ENCODE measurements around the gene SLC43A2. TPM values are rescaled to one million over a fixed set of nuclear protein-coding genes. Genes with fewer than 3 reads are reported as not detected.
A peak's percentile ranks its signal among the peaks of the same experiment; 100 is the strongest.

Gene SLC43A2
- total and polyA plus RNA-seq, 10 of the 15 experiments (the other 5 are each of a cell fraction or from before 2014, with no cell fraction given): 0.03 to 14.0 (median 5.3) TPM

- TF ChIP-seq RCOR1 (conservative IDR thresholded peaks at IDR 0.05; ENCODE audit: low read depth, low read length) (no peak), E4F1 (IDR thresholded peaks at IDR 0.05; ENCODE audit: borderline replicate concordance, partially characterized antibody) (no peak), FOS (IDR thresholded peaks at IDR 0.05; ENCODE audit: borderline replicate concordance, extremely low read depth, insufficient read length) (no peak), ZNF592 (IDR thresholded peaks at IDR 0.05) (no peak), BCL3 (IDR thresholded peaks at IDR 0.05; ENCODE audit: borderline replicate concordance, insufficient read depth, low read depth, low read length, poor library complexity, severe bottlenecking) (peak; percentile 67), MYC (IDR thresholded peaks at IDR 0.05; ENCODE audit: insufficient read depth, insufficient read length, insufficient replicate concordance, low read length, severe bottlenecking) (no peak), ZNF24 (IDR thresholded peaks at IDR 0.05) (no peak)
- no peak for FAIRE-seq
- no peak for ATAC-seq
- no peak overlapping the region for H2AFZ ChIP-seq (ENCODE audit: control insufficient read depth, low read depth, low read length)
- no peak overlapping the region for H3K9ac ChIP-seq (ENCODE audit: control insufficient read depth, insufficient read depth, low read length)
- 82% methylated on average over 20 of the region's 20 CpGs for WGBS (ENCODE audit: insufficient coverage, insufficient replicate concordance, low lambda C conversion rate, missing lambda C conversion rate)
- ChIA-PET SMC1A (ENCODE audit: uncharacterized antibody, unreplicated experiment) (interaction anchor here (0.9 kb wide), 1 partner anchor 35 kb away, joined by 3 read pairs; no protein-coding TSS in a partner anchor), CTCF (interaction anchor here (2.3 kb wide), 1 partner anchor 10 kb away, joined by 6 read pairs; no protein-coding TSS in a partner anchor), POLR2A (interaction anchor here (1.3 kb wide), 1 partner anchor 10 kb away, joined by 4 read pairs; no protein-coding TSS in a partner anchor), RAD21 (ENCODE audit: unreplicated experiment) (interaction anchor here (2.6 kb wide), 1 partner anchor 11 kb away, joined by 9 read pairs; the partner anchor contains the start of gene SLC43A2)
- in situ Hi-C loops (cut with MboI) (no loop called here), intact Hi-C loops (cut with micrococcal nuclease; ENCODE audit: unreplicated experiment) (no loop called here)
- H3K4me3 ChIP-seq: no peak overlapping the region
- H3K4me2 ChIP-seq (ENCODE audit: control insufficient read depth, insufficient read depth): no peak overlapping the region
- no peak for DNase-seq (ENCODE audit: low read depth, low spot score)
- no TSS peak for BruUV-seq (replicated peaks)
- no peaks in the 10 kb centered on the region for H3K79me2 ChIP-seq (ENCODE audit: control insufficient read depth, insufficient read depth, low read length)
- H4K20me1 ChIP-seq (ENCODE audit: control insufficient read depth, insufficient read depth): no peaks in the 10 kb centered on the region
- no peak overlapping the region for H3K27ac ChIP-seq (ENCODE audit: control insufficient read depth, insufficient read depth)
- no peaks in the 10 kb centered on the region for H3K9me3 ChIP-seq (replicated peaks; ENCODE audit: control insufficient read depth, insufficient read depth, low read length)
- no peaks in the 10 kb centered on the region for H3K36me3 ChIP-seq (ENCODE audit: control insufficient read depth in 2 of 2, insufficient read depth in 2 of 2, low read length in 1 of 2)
- no peaks in the 10 kb centered on the region for H3K4me1 ChIP-seq (ENCODE audit: control insufficient read depth, insufficient read depth, low read length)
- no peaks in the 10 kb centered on the region for H3K27me3 ChIP-seq (replicated peaks in 1 of 2; ENCODE audit: control insufficient read depth in 2 of 2, insufficient read depth in 2 of 2, low read length in 1 of 2)
These were observed 10.9 kb downstream of the SLC43A2 start for GRCh38 chr17:1617620-1618174.

Data from GM12878 (cell line).